ENCODE results near the gene CCDC43. TPM values are rescaled to one million over a fixed set of nuclear protein-coding genes. Genes with fewer than 3 reads are reported as not detected.
"Not testable (repeated sequence)": the region's sequence is repeated elsewhere in the genome, so short reads cannot be mapped to it uniquely, and the experiment has no call there.

Gene CCDC43
- total RNA-seq, 1 experiment from 2014 or later = 38.8 TPM

DNA sequence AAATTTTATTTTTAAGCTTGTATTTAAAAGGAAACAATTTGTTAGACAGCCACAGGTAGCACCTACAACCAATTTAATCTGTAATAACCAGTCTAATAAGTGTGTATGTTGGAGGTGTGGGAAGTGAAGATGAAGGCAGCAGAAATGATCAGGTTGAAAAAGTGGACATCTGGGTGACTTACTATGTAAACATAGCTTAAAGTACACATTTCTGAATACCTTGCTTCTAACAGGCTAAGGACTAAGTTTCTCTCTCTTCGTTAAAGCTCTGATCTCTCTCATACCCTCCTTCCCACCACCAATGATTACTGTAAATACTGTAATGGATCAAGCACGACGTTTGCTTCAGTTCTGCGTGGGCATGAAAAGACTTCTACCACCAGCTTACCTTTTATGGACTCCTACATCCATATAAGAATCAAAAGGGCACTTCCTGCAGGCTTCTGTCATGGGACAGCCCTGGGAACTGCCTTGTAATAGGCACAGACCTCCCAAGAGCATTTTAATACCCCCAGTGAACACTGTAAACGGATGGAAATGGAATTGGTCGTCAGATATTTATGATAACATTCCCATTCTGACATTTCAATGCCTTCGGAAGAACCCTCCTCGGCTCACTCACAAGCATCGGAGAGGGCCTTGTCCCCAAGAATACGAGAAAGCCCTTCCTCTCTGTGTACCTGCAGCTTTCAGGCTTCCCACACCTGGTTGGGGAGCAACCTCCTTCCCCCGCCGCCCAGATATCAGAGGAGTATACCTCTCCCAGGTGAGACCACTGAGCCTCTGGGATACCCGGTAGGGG is 700 bp downstream of the CCDC43 start:
- Histone ChIP-seq H3K27me3 (ENCODE audit: control insufficient read depth, insufficient read depth, low read length) (no peaks in the 10 kb centered on the region), H3K36me3 (replicated peaks; ENCODE audit: control insufficient read depth, insufficient read depth, low read length) (peaks cover under 1% of the 10 kb centered on the region), H3K4me3 (ENCODE audit: insufficient read depth, low read depth, low read length) (peak overlapping the region; percentile 98)
- peak; percentile 76 for DNase-seq

DNA sequence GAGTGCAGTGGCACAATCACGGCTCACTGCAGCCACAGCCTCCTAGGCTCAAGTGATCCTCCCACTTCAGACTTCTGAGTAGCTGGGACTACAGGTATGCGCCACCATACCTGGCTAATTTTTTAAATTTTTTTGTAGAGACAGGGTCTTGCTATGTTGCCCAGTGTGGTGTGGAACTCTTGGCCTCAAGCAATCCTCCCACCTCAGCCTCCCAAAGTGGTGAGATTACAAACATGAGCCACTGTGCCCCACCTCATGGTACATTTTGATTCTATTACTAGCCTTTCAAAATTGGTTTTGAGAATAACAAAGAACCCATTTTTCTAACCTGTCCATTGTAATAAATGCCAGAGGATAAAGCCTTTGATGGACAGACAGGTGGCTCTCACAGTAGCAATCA is 1.4 kb downstream of the CCDC43 start:
- Histone ChIP-seq H3K4me3 (ENCODE audit: insufficient read depth, low read depth, low read length) (no peak overlapping the region), H3K27me3 (ENCODE audit: control insufficient read depth, insufficient read depth, low read length) (no peaks in the 10 kb centered on the region), H3K36me3 (replicated peaks; ENCODE audit: control insufficient read depth, insufficient read depth, low read length) (peaks cover 1% of the 10 kb centered on the region)
- DNase-seq = no peak

DNA sequence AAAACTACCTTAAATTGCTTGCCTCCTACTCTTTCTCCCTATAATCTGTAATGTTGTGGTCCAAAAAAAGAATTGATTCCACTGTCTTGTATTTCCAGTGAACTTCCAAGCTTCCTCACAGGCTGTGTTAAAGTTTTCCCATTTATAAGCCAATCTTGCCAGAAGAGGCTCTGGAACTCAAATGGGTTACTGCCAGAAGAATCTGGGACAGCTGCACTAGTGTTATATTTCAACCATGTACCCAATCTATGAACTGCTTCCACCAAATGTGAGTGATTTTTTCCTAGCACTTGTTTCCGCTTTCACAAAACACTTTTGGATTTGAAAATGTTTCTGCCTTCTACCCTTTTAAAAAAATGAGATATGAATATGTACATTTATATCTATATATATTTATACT is 1.8 kb downstream of the CCDC43 start:
- H3K36me3 ChIP-seq (replicated peaks; ENCODE audit: control insufficient read depth, insufficient read depth, low read length) = peaks cover 1% of the 10 kb centered on the region
- H3K27me3 ChIP-seq (ENCODE audit: control insufficient read depth, insufficient read depth, low read length) = no peaks in the 10 kb centered on the region
- H3K4me3 ChIP-seq (ENCODE audit: insufficient read depth, low read depth, low read length) = no peak overlapping the region
- no peak for DNase-seq

DNA sequence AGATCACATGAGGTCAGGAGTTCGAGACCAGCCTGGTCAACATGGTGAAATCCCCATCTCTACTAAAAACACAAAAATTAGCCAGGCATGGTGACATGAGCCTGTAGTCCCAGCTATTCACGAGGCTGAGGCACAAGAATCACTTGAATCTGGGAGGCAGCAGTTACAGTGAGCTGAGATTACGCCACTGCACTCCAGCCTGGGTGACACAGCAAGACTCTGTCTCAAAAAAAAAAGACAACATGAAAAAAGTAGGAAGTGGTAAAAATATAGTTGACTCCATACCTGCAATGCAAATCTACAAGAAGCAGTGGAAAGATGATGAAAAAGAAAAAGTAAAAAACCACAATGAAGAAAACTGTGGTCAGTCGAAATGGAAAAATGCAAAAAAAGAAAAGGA is 6.3 kb downstream of the CCDC43 start:
- H3K4me3 ChIP-seq (ENCODE audit: insufficient read depth, low read depth, low read length); DNase-seq; H3K27me3 ChIP-seq (ENCODE audit: control insufficient read depth, insufficient read depth, low read length): not testable (repeated sequence)
- H3K36me3 ChIP-seq (replicated peaks; ENCODE audit: control insufficient read depth, insufficient read depth, low read length) = peaks cover 13% of the 10 kb centered on the region

DNA sequence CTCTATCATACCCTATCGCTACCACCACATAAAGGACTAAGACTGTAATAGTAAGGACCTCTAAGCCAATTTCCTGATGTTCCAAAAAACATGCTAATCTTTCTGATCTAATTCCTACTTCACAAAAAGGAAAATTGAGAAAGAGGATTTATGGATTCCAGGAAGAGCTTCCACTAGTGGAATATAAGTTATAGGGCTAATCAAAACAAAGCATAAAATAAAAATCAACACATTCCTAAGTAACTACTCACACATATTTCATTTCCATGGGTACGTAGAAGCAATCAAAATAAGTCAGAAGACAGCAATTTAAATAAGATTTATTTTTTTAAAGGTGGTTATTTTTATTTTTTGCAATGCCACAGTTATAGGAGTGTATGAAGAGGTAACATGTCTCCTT is 12.4 kb downstream of the CCDC43 start:
- H3K4me3 ChIP-seq (ENCODE audit: insufficient read depth, low read depth, low read length) = no peak overlapping the region
- DNase-seq = no peak
- no peaks in the 10 kb centered on the region for H3K27me3 ChIP-seq (ENCODE audit: control insufficient read depth, insufficient read depth, low read length)
- H3K36me3 ChIP-seq (replicated peaks; ENCODE audit: control insufficient read depth, insufficient read depth, low read length) = peaks cover 11% of the 10 kb centered on the region

DNA sequence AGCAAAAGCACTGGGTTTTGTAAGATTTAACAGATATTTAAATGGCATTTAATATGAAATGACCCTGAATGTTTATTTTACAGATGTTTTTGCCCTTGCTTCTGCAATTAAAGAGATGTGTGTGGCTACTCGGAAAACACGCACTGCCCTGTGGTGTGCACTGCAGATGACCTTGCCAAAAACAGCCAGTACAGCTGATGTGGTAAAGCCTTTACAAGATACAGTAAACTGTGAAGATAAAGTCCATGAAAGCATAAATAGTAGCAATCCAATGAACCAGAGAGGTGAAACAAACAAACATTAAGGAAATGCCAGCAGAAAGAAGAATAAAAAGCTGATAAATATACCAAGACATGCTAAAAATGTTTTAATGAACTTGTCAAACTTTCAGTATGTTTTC is 15.7 kb downstream of the CCDC43 start:
- H3K4me3 ChIP-seq (ENCODE audit: insufficient read depth, low read depth, low read length) = no peak overlapping the region
- DNase-seq = no peak
- H3K36me3 ChIP-seq (replicated peaks; ENCODE audit: control insufficient read depth, insufficient read depth, low read length) = peaks cover 4% of the 10 kb centered on the region
- no peaks in the 10 kb centered on the region for H3K27me3 ChIP-seq (ENCODE audit: control insufficient read depth, insufficient read depth, low read length)

DNA sequence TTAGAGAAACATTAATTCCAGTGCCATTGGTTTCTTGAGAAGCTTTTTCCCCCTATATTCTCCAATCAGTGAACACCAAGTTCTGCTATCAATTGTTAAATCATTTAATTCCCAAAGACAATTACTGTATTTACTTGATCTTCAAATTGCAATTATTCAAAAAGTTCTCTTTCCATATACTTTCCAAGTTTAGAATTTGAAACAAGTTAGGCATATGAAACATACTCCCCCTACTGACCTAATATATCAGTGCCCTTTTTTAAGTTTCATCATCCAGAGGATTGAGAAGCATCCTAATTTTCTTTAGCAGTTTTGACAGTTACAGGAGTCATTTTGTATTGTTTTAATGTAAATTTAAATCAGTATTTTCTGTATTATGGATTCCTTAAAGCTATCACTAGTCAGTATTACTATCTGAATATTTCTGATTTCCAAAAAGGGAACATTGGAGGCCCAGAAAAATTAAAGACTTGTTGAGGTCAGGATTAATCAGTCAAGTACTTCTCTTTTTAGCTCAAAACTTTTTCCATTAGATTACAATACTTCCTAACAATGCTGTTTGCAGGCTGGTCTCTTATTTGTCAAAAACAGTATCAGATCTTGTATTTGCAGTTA is 17.0 kb downstream of the CCDC43 start:
- Histone ChIP-seq H3K4me3 (ENCODE audit: insufficient read depth, low read depth, low read length) (no peak overlapping the region), H3K36me3 (replicated peaks; ENCODE audit: control insufficient read depth, insufficient read depth, low read length) (no peaks in the 10 kb centered on the region), H3K27me3 (ENCODE audit: control insufficient read depth, insufficient read depth, low read length) (no peaks in the 10 kb centered on the region)
- no peak for DNase-seq

DNA sequence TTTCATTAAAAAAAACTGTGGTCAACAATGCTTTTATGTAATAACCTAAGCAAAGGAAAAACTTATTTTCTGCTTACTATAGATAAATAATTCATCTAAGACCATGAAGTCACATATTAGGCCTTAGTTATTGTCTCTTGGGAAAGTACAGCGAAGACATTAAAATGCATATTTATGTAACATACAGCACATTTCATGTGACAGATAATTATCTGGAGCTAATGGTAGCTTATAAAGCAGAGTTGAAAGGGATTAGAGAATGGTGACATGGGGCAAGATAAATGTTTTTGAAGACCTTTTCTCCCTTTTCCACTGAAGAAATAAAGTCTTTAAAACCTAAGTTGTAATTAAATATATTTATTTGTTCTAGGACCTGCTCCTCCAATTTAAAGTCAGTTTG is 23.6 kb downstream of the CCDC43 start:
- no peak for DNase-seq
- Histone ChIP-seq H3K4me3 (ENCODE audit: insufficient read depth, low read depth, low read length) (no peak overlapping the region), H3K36me3 (replicated peaks; ENCODE audit: control insufficient read depth, insufficient read depth, low read length) (no peaks in the 10 kb centered on the region)

DNA sequence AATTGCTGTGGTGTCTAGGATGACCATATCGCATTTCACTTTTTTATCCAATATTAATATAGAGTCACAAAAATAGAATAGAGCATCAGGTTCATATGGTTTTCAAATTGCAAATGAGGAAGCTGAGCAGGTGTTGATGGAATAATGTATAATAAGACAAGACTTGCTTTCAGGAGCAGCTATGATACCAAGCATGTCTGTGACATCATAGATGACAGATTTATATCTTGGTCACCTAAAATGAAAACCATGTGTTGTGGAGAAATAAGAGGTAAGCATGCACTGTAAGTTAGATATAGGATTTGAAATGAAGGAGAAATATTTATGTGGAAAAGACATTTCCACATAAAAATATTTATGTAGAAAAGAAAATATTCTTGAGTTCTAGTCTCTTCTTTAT is 24.7 kb downstream of the CCDC43 start:
- H3K36me3 ChIP-seq (replicated peaks; ENCODE audit: control insufficient read depth, insufficient read depth, low read length) = no peaks in the 10 kb centered on the region
- H3K27me3 ChIP-seq (ENCODE audit: control insufficient read depth, insufficient read depth, low read length) = no peaks in the 10 kb centered on the region
- no peak for DNase-seq
- H3K4me3 ChIP-seq (ENCODE audit: insufficient read depth, low read depth, low read length) = no peak overlapping the region

More for the DNA sequence above, 23.6 kb downstream of the CCDC43 start:
- H3K27me3 ChIP-seq (ENCODE audit: control insufficient read depth, insufficient read depth, low read length) = no peaks in the 10 kb centered on the region

DNA sequence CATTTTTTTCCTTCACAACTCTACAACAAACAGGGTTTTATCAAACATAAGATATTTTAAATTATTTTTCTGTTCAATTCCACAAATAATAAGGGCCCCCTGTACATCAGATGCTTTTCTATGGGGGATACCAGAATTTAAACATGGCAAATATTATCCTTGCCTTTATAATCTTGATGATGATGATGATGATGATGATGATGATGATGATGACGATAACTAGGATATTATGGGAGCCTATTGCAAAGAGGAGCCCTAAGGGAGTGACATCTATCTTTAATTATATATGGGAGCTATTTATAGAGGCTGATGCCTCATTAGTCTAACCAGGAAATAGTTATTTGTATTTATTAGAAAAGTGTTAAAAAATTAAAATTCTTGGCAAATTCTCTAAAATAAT is 26.5 kb downstream of the CCDC43 start:
- no peak for DNase-seq
- Histone ChIP-seq H3K4me3 (ENCODE audit: insufficient read depth, low read depth, low read length) (no peak overlapping the region), H3K36me3 (replicated peaks; ENCODE audit: control insufficient read depth, insufficient read depth, low read length) (no peaks in the 10 kb centered on the region), H3K27me3 (ENCODE audit: control insufficient read depth, insufficient read depth, low read length) (peaks cover 2% of the 10 kb centered on the region; the same call in 1 of the 2 replicates)

DNA sequence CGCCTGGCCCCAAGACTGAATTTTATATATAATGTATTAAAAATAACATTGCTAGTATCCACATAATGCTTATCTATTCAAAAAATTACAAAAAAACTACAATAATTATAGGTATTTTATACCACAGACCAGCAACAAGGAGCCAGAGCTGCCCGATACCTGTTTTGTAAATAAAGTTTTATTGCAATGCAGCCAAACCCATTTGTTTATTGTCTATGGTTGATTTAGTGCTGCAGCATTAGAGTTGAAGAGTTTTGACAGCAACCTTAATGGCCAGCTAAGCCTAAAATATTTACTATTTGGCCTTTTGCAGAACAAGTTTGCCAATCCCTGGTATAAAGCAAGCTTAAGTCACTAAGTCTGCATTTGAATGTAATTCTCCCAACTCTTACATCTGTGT is 27.7 kb downstream of the CCDC43 start:
- Histone ChIP-seq H3K36me3 (replicated peaks; ENCODE audit: control insufficient read depth, insufficient read depth, low read length) (no peaks in the 10 kb centered on the region), H3K27me3 (ENCODE audit: control insufficient read depth, insufficient read depth, low read length) (peaks cover 12% of the 10 kb centered on the region), H3K4me3 (ENCODE audit: insufficient read depth, low read depth, low read length) (no peak overlapping the region)
- no peak for DNase-seq

DNA sequence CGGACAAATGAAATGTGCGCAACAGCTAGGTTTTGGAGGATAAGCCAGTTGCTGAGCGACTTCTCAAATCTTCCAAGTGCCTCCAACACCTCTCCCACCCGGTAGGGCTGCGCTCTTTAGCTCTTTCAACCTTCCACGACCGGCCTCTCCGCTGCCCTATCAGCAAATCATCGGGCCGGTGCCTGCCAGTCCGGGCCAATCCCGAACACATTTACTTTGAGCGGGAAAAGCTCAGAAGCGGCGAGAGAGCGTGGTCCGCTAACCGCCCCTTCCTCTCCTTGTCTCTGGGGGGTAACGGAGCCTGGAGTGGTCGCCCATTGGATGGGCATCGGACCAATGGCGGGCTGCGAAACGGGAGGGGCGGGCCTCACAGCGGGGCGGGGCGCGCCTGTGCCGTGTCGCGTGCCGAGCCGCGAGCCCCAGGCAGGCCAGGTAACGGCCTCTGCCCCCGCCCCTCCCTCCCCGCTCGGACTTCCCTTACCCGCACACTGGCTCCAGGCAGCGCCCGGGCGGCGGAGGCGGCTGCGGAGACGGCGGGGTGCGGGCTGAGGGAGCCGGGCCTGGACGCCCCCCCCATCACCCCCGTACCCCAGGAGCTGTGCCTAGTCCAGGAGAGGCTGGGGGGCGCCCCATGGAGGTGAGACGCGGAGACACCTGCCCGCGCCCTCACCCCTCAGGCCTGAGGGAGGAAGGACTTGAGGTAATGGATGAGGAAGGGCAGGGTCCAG is 33.4 kb downstream of the CCDC43 start, which contains the start of gene MEIOC:
MEIOC (plus strand) TSS at position 486 of the 728 bp plus-strand sequence; CDS start at position 632, 146 bp downstream.
- H3K36me3 ChIP-seq (replicated peaks; ENCODE audit: control insufficient read depth, insufficient read depth, low read length) = no peaks in the 10 kb centered on the region
- DNase-seq = peak; percentile 96
- peak within 1 kb of the TSS; percentile 42 for H3K4me3 ChIP-seq (ENCODE audit: insufficient read depth, low read depth, low read length)
- peaks cover 31% of the 10 kb centered on the region for H3K27me3 ChIP-seq (ENCODE audit: control insufficient read depth, insufficient read depth, low read length)

DNA sequence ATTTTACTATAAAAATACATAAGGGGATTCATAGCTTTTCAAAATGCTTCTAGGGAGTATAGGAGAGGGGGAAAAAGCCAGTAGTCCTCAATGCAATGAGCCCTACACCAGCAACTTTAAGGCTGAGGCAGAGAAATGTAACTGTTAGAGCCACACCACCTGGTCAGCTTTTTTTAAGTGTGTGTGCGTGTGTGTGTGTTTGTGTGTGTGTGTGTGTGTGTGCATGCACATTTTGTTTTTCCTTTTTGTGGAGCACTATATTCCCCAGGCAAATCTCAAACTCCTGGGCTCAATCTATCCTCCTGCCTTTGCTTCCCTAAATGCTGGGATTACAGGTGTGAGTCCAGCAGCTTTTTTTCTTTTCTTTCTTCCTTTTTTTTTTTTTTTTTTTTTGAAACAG is 35.6 kb downstream of the CCDC43 start:
- no peak overlapping the region for H3K4me3 ChIP-seq (ENCODE audit: insufficient read depth, low read depth, low read length)
- no peak for DNase-seq
- peaks cover 31% of the 10 kb centered on the region for H3K27me3 ChIP-seq (ENCODE audit: control insufficient read depth, insufficient read depth, low read length)
- no peaks in the 10 kb centered on the region for H3K36me3 ChIP-seq (replicated peaks; ENCODE audit: control insufficient read depth, insufficient read depth, low read length)

DNA sequence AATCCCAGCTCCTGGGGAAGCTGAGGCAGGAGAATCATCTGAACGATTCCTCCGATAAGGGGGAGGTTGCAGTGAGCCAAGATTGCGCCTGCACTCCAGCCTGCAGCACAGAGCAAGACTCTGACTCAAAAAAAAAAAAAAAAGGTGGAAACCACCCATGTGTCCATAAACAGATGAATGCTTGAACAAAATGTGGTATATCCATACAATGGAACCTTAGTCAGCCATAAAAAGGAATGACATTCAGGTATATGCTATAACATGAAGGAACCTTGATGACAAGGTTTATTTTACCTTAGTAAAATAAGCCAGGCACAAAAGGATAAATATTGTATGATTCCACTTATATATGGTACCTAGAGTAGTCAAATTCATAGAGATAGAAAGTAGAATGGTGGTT is 36.2 kb downstream of the CCDC43 start:
- Histone ChIP-seq H3K36me3 (replicated peaks; ENCODE audit: control insufficient read depth, insufficient read depth, low read length) (no peaks in the 10 kb centered on the region), H3K4me3 (ENCODE audit: insufficient read depth, low read depth, low read length) (no peak overlapping the region), H3K27me3 (ENCODE audit: control insufficient read depth, insufficient read depth, low read length) (peaks cover 29% of the 10 kb centered on the region)
- no peak for DNase-seq

DNA sequence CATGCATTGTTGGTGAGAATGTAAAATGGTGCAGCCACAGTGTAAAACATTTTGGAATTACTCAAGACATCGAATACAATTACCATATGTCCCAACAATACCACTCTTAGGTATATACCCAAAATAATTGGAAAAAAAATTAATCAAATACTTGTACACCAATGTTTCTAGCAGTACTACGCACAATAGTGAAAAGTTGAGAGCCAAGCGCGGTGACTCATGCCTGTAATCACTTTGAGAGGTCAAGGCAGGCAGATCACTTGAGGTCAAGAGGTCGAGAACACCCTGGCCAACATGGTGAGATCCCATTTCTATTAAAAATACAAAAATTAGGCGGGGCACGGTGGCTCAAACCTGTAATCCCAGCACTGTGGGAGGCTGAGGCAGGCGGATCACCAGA is 36.8 kb downstream of the CCDC43 start:
- Histone ChIP-seq H3K27me3 (ENCODE audit: control insufficient read depth, insufficient read depth, low read length) (peaks cover 27% of the 10 kb centered on the region), H3K36me3 (replicated peaks; ENCODE audit: control insufficient read depth, insufficient read depth, low read length) (no peaks in the 10 kb centered on the region), H3K4me3 (ENCODE audit: insufficient read depth, low read depth, low read length) (no peak overlapping the region)
- no peak for DNase-seq

All from H7 (cell line).